HepG2 (cell line): ENCODE data around the gene MBD2. TPM values are rescaled to one million over a fixed set of nuclear protein-coding genes. Genes with fewer than 3 reads are reported as not detected.

Experiments used
- ATF7 ChIP-seq, 2 experiments: fragments of 450-650 bp in 1 of 2; sonication (generic) in 1 of 2; formaldehyde crosslinking in 1 of 2; IDR thresholded peaks; 2 replicates each; pipeline versions ENCODE4 v1.4.0 to v1.6.1; 2016 to 2020; ENCODE audit warnings: antibody characterized with exemption in 1 of 2, mild to moderate bottlenecking in 1 of 2, missing genetic modification reagents in 1 of 2
- DBP ChIP-seq: sonication (generic); formaldehyde crosslinking; IDR thresholded peaks from 2 replicates; pipeline ENCODE4 v1.4.0; 2020; ENCODE audit warnings: missing genetic modification reagents; ENCODE audit errors: not compliant biosample characterization
- E2F5 ChIP-seq: sonication (generic); formaldehyde crosslinking; conservative IDR thresholded peaks from 2 replicates; pipeline ENCODE4 v1.4.0; 2020; ENCODE audit warnings: missing genetic modification reagents
- FOSL1 ChIP-seq: sonication (generic); formaldehyde crosslinking; IDR thresholded peaks from 2 replicates; pipeline ENCODE4 v1.9.0; 2021; ENCODE audit warnings: missing genetic modification reagents, borderline replicate concordance
- FOXO4 ChIP-seq: sonication (generic); formaldehyde crosslinking; conservative IDR thresholded peaks from 2 replicates; pipeline ENCODE4 v1.8.1; 2023; ENCODE audit warnings: missing genetic modification reagents
- GMEB1 ChIP-seq: sonication (generic); formaldehyde crosslinking; IDR thresholded peaks from 2 replicates; pipeline ENCODE4 v1.5.1; 2020; ENCODE audit warnings: missing genetic modification reagents, mild to moderate bottlenecking, borderline replicate concordance
- KAT8 ChIP-seq: IDR thresholded peaks from 2 replicates; pipeline ENCODE4 v1.6.1; 2016; ENCODE audit warnings: missing genetic modification reagents, missing compliant biosample characterization
- NFRKB ChIP-seq: fragments of 450-650 bp; IDR thresholded peaks from 2 replicates; pipeline ENCODE4 v1.6.1; 2017
- PHB2 ChIP-seq: fragments of 450-650 bp; IDR thresholded peaks from 2 replicates; pipeline ENCODE4 v1.6.1; 2018; ENCODE audit not compliant: partially characterized antibody
- RXRB ChIP-seq: IDR thresholded peaks from 2 replicates; pipeline ENCODE4 v1.6.1; 2016; ENCODE audit warnings: borderline replicate concordance, missing genetic modification reagents, missing compliant biosample characterization
- SIX1 ChIP-seq: sonication (generic); formaldehyde crosslinking; IDR thresholded peaks from 2 replicates; pipeline ENCODE4 v1.4.0; 2020; ENCODE audit warnings: missing genetic modification reagents, borderline replicate concordance
- SOX6 ChIP-seq, 2 experiments: fragments of 450-650 bp in 1 of 2; sonication (generic) in 1 of 2; formaldehyde crosslinking in 1 of 2; IDR thresholded peaks; 2 replicates each; pipeline versions ENCODE4 v1.4.0 to v1.6.1; 2017 to 2020; ENCODE audit warnings: antibody characterized with exemption in 1 of 2, mild to moderate bottlenecking in 1 of 2, missing genetic modification reagents in 1 of 2
- TFAP4 ChIP-seq: sonication (generic); IDR thresholded peaks from 2 replicates; pipeline ENCODE4 v1.6.1; 2016; ENCODE audit warnings: low read depth, borderline replicate concordance
- ZBTB39 ChIP-seq: sonication (generic); formaldehyde crosslinking; IDR thresholded peaks from 2 replicates; pipeline ENCODE4 v1.5.0; 2020; ENCODE audit warnings: missing genetic modification reagents
- ZFP90 ChIP-seq: sonication (generic); formaldehyde crosslinking; IDR thresholded peaks from 2 replicates; pipeline ENCODE4 v1.8.0; 2022; ENCODE audit warnings: missing genetic modification reagents, mild to moderate bottlenecking, inconsistent platforms, borderline replicate concordance
- ZGPAT ChIP-seq: IDR thresholded peaks from 2 replicates; pipeline ENCODE4 v1.6.1; 2016; ENCODE audit warnings: mild to moderate bottlenecking
- ZNF543 ChIP-seq: sonication (generic); formaldehyde crosslinking; IDR thresholded peaks from 2 replicates; pipeline ENCODE4 v1.4.0; 2020; ENCODE audit warnings: mild to moderate bottlenecking, missing genetic modification reagents
- ZNF672 ChIP-seq: sonication (generic); formaldehyde crosslinking; IDR thresholded peaks from 2 replicates; pipeline ENCODE4 v1.8.1; 2022; ENCODE audit warnings: missing genetic modification reagents
- ZNF777 ChIP-seq: sonication (generic); formaldehyde crosslinking; IDR thresholded peaks from 2 replicates; pipeline ENCODE4 v1.4.0; 2020; ENCODE audit warnings: missing genetic modification reagents
- ZZZ3 ChIP-seq: sonication (generic); formaldehyde crosslinking; IDR thresholded peaks from 2 replicates; pipeline ENCODE4 v1.4.0; 2020; ENCODE audit warnings: missing genetic modification reagents, mild to moderate bottlenecking, borderline replicate concordance
- polyA plus RNA-seq, 8 experiments: library from polyadenylated mRNA; depleted of rRNA in 3 of 8; stranded (reverse) in 7 of 8; unstranded in 1 of 8; fragments of >200 nt; fragmentation: Illumina TruSeq in 4 of 8; extraction: Trizol in 4 of 8; gene quantifications; 2 replicates each; pipeline versions ENCODE4 v1.2.1 to v1.2.3, GENCODE V29; 2011 to 2016; ENCODE audit warnings: low read depth in 4 of 8, missing spikeins in 1 of 8, mixed read lengths in 1 of 8; ENCODE audit not compliant: insufficient read depth in 1 of 8
- total RNA-seq, 5 experiments: library from RNA; depleted of rRNA; stranded (reverse); fragments of >200 nt; fragmentation: Illumina TruSeq; extraction: Trizol; gene quantifications; 2 replicates each; pipeline ENCODE4 v1.2.3, GENCODE V29; 2016; ENCODE audit warnings: low read depth in 1 of 5

Gene MBD2
- total and polyA plus RNA-seq, 2 of the 13 experiments (the other 11 are each of a cell fraction or from before 2014, with no cell fraction given), result 19.1 to 38.5 TPM

- no peak for TF ChIP-seq DBP (CRISPR knock-in tag)
- TF ChIP-seq SOX6 (IDR thresholded peaks at IDR 0.05), result no peak
- peak; percentile 50; the same call in 1 of the 2 replicates for TF ChIP-seq SOX6 (CRISPR knock-in tag; IDR thresholded peaks at IDR 0.05)
- TF ChIP-seq NFRKB, result no peak
- TF ChIP-seq KAT8 (CRISPR knock-in tag), result peak; percentile 82
- TF ChIP-seq SIX1, result no peak
- no peak for TF ChIP-seq ATF7 (IDR thresholded peaks at IDR 0.05)
- TF ChIP-seq ATF7 (CRISPR knock-in tag; IDR thresholded peaks at IDR 0.05), result no peak
- TF ChIP-seq TFAP4, result peak; percentile 66; the same call in 1 of the 2 replicates
- no peak for TF ChIP-seq ZBTB39 (CRISPR knock-in tag)
- TF ChIP-seq ZFP90 (CRISPR knock-in tag), result no peak
- no peak for TF ChIP-seq ZNF777 (CRISPR knock-in tag)
- TF ChIP-seq FOSL1 (CRISPR knock-in tag), result no peak
- TF ChIP-seq PHB2, result no peak
- TF ChIP-seq ZNF543 (CRISPR knock-in tag), result no peak
- TF ChIP-seq E2F5 (CRISPR knock-in tag), result no peak
- peak; percentile 84 for TF ChIP-seq GMEB1
- no peak for TF ChIP-seq FOXO4 (CRISPR knock-in tag)
- peak; percentile 44; the same call in 1 of the 2 replicates for TF ChIP-seq RXRB (CRISPR knock-in tag)
- TF ChIP-seq ZNF672 (CRISPR knock-in tag), result no peak
- TF ChIP-seq ZZZ3 (CRISPR knock-in tag), result no peak
- peak; percentile 64 for TF ChIP-seq ZGPAT (CRISPR knock-in tag)
These were observed at the start of gene MBD2 (continued) for GRCh38 chr18:54224379-54225014.
